K562 (cell line): ENCODE measurements around the gene VWA3A. TPM values are rescaled to one million over a fixed set of nuclear protein-coding genes. Genes with fewer than 3 reads are reported as not detected.

Source experiments
- ATAC-seq: fragments of 200-7000 bp; cut with Tn5 transposase; 3 replicates; pipeline ENCODE4 v1.9.1; 2020; ENCODE audit warnings: moderate library complexity
- BruUV-seq: library from RNA; stranded (reverse); fragments of 400-500 nt; replicated peaks from 2 replicates; lab custom pipeline; 2021; lab: Mats Ljungman, UMichigan
- CTCF ChIA-PET: fragments of 300-600 bp; formaldehyde crosslinking; extraction: SDS; loops from one replicate; lab custom pipeline; 2021; ENCODE audit warnings: low intra/inter-chr PET ratio; lab: Yijun Ruan, JAX
- POLR2A ChIA-PET: fragments of 300-600, 350-650 bp; sonication (Branson Sonifier 250); formaldehyde crosslinking; extraction: SDS; loops from one replicate; lab custom pipeline; 2021; ENCODE audit warnings: antibody characterized with exemption, inconsistent platforms; lab: Yijun Ruan, JAX
- DNase-seq, 4 experiments: peaks; one replicate each; pipeline versions ENCODE4 v3.0.0 to v3.0.0-alpha.2; 2011 to 2018; ENCODE audit warnings: low spot score in 3 of 4, mixed read lengths in 3 of 4; ENCODE audit errors: extremely low read depth in 1 of 4
- FAIRE-seq: peaks from 2 replicates; lab custom pipeline; 2011; peaks lifted over from hg19 to GRCh38; lab: Jason Lieb, UNC
- H2AFZ ChIP-seq: 2 replicates; pipeline ENCODE4 v1.6.0; 2011; ENCODE audit warnings: low read depth, low read length, control low read depth, inconsistent platforms
- H3K27ac ChIP-seq: fragments of 200-600 bp; 3 replicates; pipeline ENCODE4 v1.8.0; 2011; ENCODE audit warnings: low read depth, mild to moderate bottlenecking, control low read depth, inconsistent platforms, low read length, moderate library complexity, mixed read lengths; ENCODE audit errors: extremely low read depth
- H3K27me3 ChIP-seq, 2 experiments: fragments of 300-600 bp in 1 of 2; 2 replicates in 1 of 2; 3 replicates in 1 of 2; pipeline versions ENCODE4 v1.6.0 to v1.8.0; 2011; ENCODE audit warnings: inconsistent platforms in 2 of 2, low read length in 2 of 2, mild to moderate bottlenecking in 1 of 2, mixed read lengths in 1 of 2, moderate library complexity in 1 of 2; ENCODE audit not compliant: control insufficient read depth in 2 of 2, insufficient read depth in 2 of 2
- H3K36me3 ChIP-seq: fragments of 300-600 bp; 3 replicates; pipeline ENCODE4 v1.8.0; 2011; ENCODE audit warnings: mild to moderate bottlenecking, low read length, inconsistent platforms; ENCODE audit not compliant: control insufficient read depth, insufficient read depth
- H3K4me1 ChIP-seq, 2 experiments: fragments of 200-600 bp in 1 of 2; replicated peaks in 1 of 2; 2 replicates in 1 of 2; 3 replicates in 1 of 2; pipeline versions ENCODE4 v1.5.1 to v1.8.0; 2011; ENCODE audit warnings: inconsistent platforms in 2 of 2, low read length in 2 of 2, mild to moderate bottlenecking in 1 of 2, mixed read lengths in 1 of 2, moderate library complexity in 1 of 2; ENCODE audit not compliant: control insufficient read depth in 2 of 2, insufficient read depth in 2 of 2
- H3K4me2 ChIP-seq: 2 replicates; pipeline ENCODE4 v1.6.1; 2011; ENCODE audit warnings: low read length, control low read depth, inconsistent platforms, mixed read lengths; ENCODE audit not compliant: insufficient read depth
- H3K4me3 ChIP-seq: fragments of 200-600 bp; sonication (generic), shearing (Covaris generic); 2 replicates; pipeline ENCODE4 v1.5.1; 2016; ENCODE audit warnings: control low read depth, inconsistent platforms
- H3K79me2 ChIP-seq: fragments of 200-600 bp; 3 replicates; pipeline ENCODE4 v1.8.0; 2011; ENCODE audit warnings: low read length, inconsistent platforms; ENCODE audit not compliant: control insufficient read depth, insufficient read depth
- H3K9ac ChIP-seq, 2 experiments: 2 replicates each; pipeline versions ENCODE4 v1.6.0 to v1.6.1; 2011; ENCODE audit warnings: low read depth in 2 of 2, low read length in 2 of 2, control low read depth in 1 of 2, inconsistent platforms in 1 of 2, mild to moderate bottlenecking in 1 of 2, mixed read lengths in 1 of 2; ENCODE audit not compliant: insufficient read depth in 1 of 2
- H3K9me1 ChIP-seq: one replicate; pipeline ENCODE4 v1.6.0; 2011; ENCODE audit warnings: inconsistent platforms, mild to moderate bottlenecking, low read length, moderate library complexity; ENCODE audit not compliant: control insufficient read depth, insufficient read depth
- H3K9me3 ChIP-seq: replicated peaks from 2 replicates; pipeline ENCODE4 v1.5.1; 2011; ENCODE audit warnings: low read depth, low read length, inconsistent platforms; ENCODE audit not compliant: control insufficient read depth, insufficient read depth
- H4K20me1 ChIP-seq: replicated peaks from 2 replicates; pipeline ENCODE4 v1.6.1; 2011; ENCODE audit warnings: low read length, inconsistent platforms, mixed read lengths; ENCODE audit not compliant: control insufficient read depth, insufficient read depth
- ARHGAP35 ChIP-seq: fragments of 450-650 bp; IDR thresholded peaks from 2 replicates; pipeline ENCODE4 v1.6.1; 2018; ENCODE audit not compliant: partially characterized antibody
- ARID1B ChIP-seq: fragments of 450-650 bp; IDR thresholded peaks from 2 replicates; pipeline ENCODE4 v1.6.1; 2016; ENCODE audit warnings: antibody characterized with exemption, mild to moderate bottlenecking, inconsistent platforms
- ARID2 ChIP-seq: fragments of 450-650 bp; IDR thresholded peaks from 2 replicates; pipeline ENCODE4 v1.6.1; 2017; ENCODE audit warnings: antibody characterized with exemption, mild to moderate bottlenecking
- BRD9 ChIP-seq: fragments of 450-650 bp; IDR thresholded peaks from 2 replicates; pipeline ENCODE4 v1.6.1; 2018; ENCODE audit warnings: low read depth; ENCODE audit not compliant: partially characterized antibody
- CREM ChIP-seq: IDR thresholded peaks from 2 replicates; pipeline ENCODE4 v1.6.1; 2014; ENCODE audit warnings: antibody characterized with exemption, low read depth
- DEAF1 ChIP-seq: fragments of 450-650 bp; formaldehyde crosslinking; IDR thresholded peaks from 2 replicates; pipeline ENCODE4 v1.4.0; 2020; ENCODE audit warnings: mild to moderate bottlenecking, moderate library complexity
- EHMT2 ChIP-seq: fragments of 450-650 bp; IDR thresholded peaks from 2 replicates; pipeline ENCODE4 v1.6.1; 2018; ENCODE audit warnings: antibody characterized with exemption
- FOXK2 ChIP-seq, 2 experiments: fragments of 450-650 bp; IDR thresholded peaks in 1 of 2; conservative IDR thresholded peaks in 1 of 2; 2 replicates each; pipeline ENCODE4 v1.6.1; 2016; ENCODE audit warnings: low read depth in 2 of 2, mild to moderate bottlenecking in 1 of 2
- FOXP1 ChIP-seq: sonication (generic); formaldehyde crosslinking; IDR thresholded peaks from 2 replicates; pipeline ENCODE4 v1.8.0; 2022; ENCODE audit warnings: mild to moderate bottlenecking, missing genetic modification reagents
- KLF1 ChIP-seq: fragments of 450-650 bp; IDR thresholded peaks from 2 replicates; pipeline ENCODE4 v1.6.1; 2016; ENCODE audit warnings: missing genetic modification characterization, missing compliant biosample characterization
- KLF16 ChIP-seq: IDR thresholded peaks from 2 replicates; pipeline ENCODE4 v1.6.1; 2016; ENCODE audit warnings: antibody characterized with exemption
- MED1 ChIP-seq: sonication (generic); formaldehyde crosslinking; IDR thresholded peaks from 2 replicates; pipeline ENCODE4 v1.8.1; 2023; ENCODE audit warnings: missing genetic modification reagents, borderline replicate concordance
- PHB2 ChIP-seq: fragments of 450-650 bp; IDR thresholded peaks from 2 replicates; pipeline ENCODE4 v1.6.1; 2017; ENCODE audit warnings: low read depth
- POLR2AphosphoS2 ChIP-seq: IDR thresholded peaks from 2 replicates; pipeline ENCODE4 v1.6.1; 2012; ENCODE audit warnings: low read length, improper control_type of control experiment
- RB1 ChIP-seq: fragments of 450-650 bp; IDR thresholded peaks from 2 replicates; pipeline ENCODE4 v1.6.1; 2017; ENCODE audit warnings: low read depth, mild to moderate bottlenecking
- RBM17 ChIP-seq: fragments of 200-400 bp; formaldehyde crosslinking; IDR thresholded peaks from 2 replicates; pipeline ENCODE4 v1.6.1; 2017; ENCODE audit warnings: low read depth, mild to moderate bottlenecking, low read length, borderline replicate concordance
- SMC3 ChIP-seq: conservative IDR thresholded peaks from 2 replicates; pipeline ENCODE4 v1.6.1; 2011; ENCODE audit warnings: low read depth, low read length, improper control_type of control experiment; ENCODE audit not compliant: insufficient read depth
- SNIP1 ChIP-seq: fragments of 450-650 bp; IDR thresholded peaks from 2 replicates; pipeline ENCODE4 v1.7.1; 2017; ENCODE audit warnings: low read depth, mild to moderate bottlenecking
- STAG1 ChIP-seq: sonication (generic); formaldehyde crosslinking; IDR thresholded peaks from 2 replicates; pipeline ENCODE4 v1.5.0; 2020; ENCODE audit warnings: missing genetic modification reagents, borderline replicate concordance
- ZFP36 ChIP-seq: fragments of 150-350 bp; IDR thresholded peaks from 2 replicates; pipeline ENCODE4 v1.6.1; 2018; ENCODE audit warnings: low read length, low read depth; ENCODE audit not compliant: partially characterized antibody
- ZNF644 ChIP-seq: fragments of 200-800 bp; sonication (Bioruptor generic); IDR thresholded peaks from 2 replicates; pipeline ENCODE4 v1.6.1; 2016; ENCODE audit warnings: low read depth, missing genetic modification characterization, missing compliant biosample characterization
- ZNF785 ChIP-seq: fragments of 250-450 bp; sonication (Bioruptor Pico); IDR thresholded peaks from 2 replicates; pipeline ENCODE4 v1.4.0; 2020; ENCODE audit warnings: mild to moderate bottlenecking
- WGBS: fragments of 100-300 bp; shearing (Covaris generic); methylation state at CpG from one replicate; pipeline ENCODE4 v1.1.6; 2016; ENCODE audit warnings: low coverage, mixed read lengths; ENCODE audit not compliant: insufficient coverage; ENCODE audit errors: missing lambda C conversion rate; 5-methylcytosine and 5-hydroxymethylcytosine counted together
- in situ Hi-C: fragments of 300-500 bp; cut with MboI; formaldehyde crosslinking; loops from 4 replicates; pipeline ENCODE4 v1.15.0; 2018; ENCODE audit warnings: inconsistent platforms, mixed read lengths
- intact Hi-C: fragments of 100-400 bp; cut with micrococcal nuclease; formaldehyde crosslinking; loops from 2 replicates; pipeline ENCODE4 v1.14.2; 2022
- polyA plus RNA-seq, 8 experiments: library from polyadenylated mRNA; depleted of rRNA in 4 of 8; stranded (reverse) in 5 of 8; unstranded in 3 of 8; fragments of >200 nt; fragmentation: Nextera tagmentation in 2 of 8; fragmentation: Illumina TruSeq in 1 of 8; extraction: Ambion mirVana in 2 of 8; extraction: Trizol in 1 of 8; gene quantifications; 2 replicates each; pipeline versions ENCODE4 v1.2.1 to v1.2.3, GENCODE V29; 2011 to 2014; ENCODE audit warnings: inconsistent platforms in 1 of 8, missing spikeins in 1 of 8
- total RNA-seq, 7 experiments: library from RNA; depleted of rRNA in 6 of 7; stranded (reverse); fragments of >200 nt in 6 of 7; fragmentation: Illumina TruSeq in 2 of 7; extraction: Trizol in 2 of 7; gene quantifications; 2 replicates each; pipeline versions ENCODE4 v1.2.1 to v1.2.3, GENCODE V29; 2011 to 2021; ENCODE audit warnings: low replicate concordance in 1 of 7

Gene VWA3A
- total and polyA plus RNA-seq, 9 of the 15 experiments (the other 6 are each of a cell fraction or from before 2014, with no cell fraction given) = not detected

GRCh38 chr16:22188595-22189442 lies 96.5 kb downstream of the VWA3A start:
- no peak overlapping the region for H3K4me3 ChIP-seq
- peaks cover 15 to 22% of the 10 kb centered on the region in 2 experiments; a peak in 4 of 5 replicates for H3K4me1 ChIP-seq
- no TSS peak for BruUV-seq
- H4K20me1 ChIP-seq = no peaks in the 10 kb centered on the region; the same call in 1 of the 2 replicates
- ATAC-seq = no peak
- H3K9ac ChIP-seq = no peak overlapping the region
- peak; percentile 94 for FAIRE-seq
- H3K9me1 ChIP-seq = no peaks in the 10 kb centered on the region
- ChIA-PET POLR2A (interaction anchor here (0.5 to 1.3 kb wide), 8 partner anchors 9 to 1567 kb away, joined by 3 to 4 read pairs (median 3); no protein-coding TSS in a partner anchor), CTCF (interaction anchor here (0.7 to 1.6 kb wide), 4 partner anchors 188 to 1029 kb away, joined by 3 to 10 read pairs (median 3); partner anchors contain the start of gene PDZD9)
- intact Hi-C loops (loop anchor here (5.0 kb wide), 2 partner anchors 92 to 237 kb away; partner anchors contain the start of gene UQCRC2), in situ Hi-C loops (loop anchor here (10.0 kb wide), 1 partner anchor 604 kb away; no protein-coding TSS in a partner anchor)
- WGBS = 18% methylated on average over 8 of the region's 8 CpGs
- DNase-seq = peak; percentile 51 to 82 (median 58)
- H3K9me3 ChIP-seq = no peaks in the 10 kb centered on the region
- 0 out of 2 replicates have a peak overlapping the region, but pooled peaks have one; percentile 85 for H3K4me2 ChIP-seq
- H3K27ac ChIP-seq = no peak overlapping the region
- no peaks in the 10 kb centered on the region; the same call in 2 of the 3 replicates for H3K36me3 ChIP-seq
- peak overlapping the region; percentile 41; the same call in 1 of the 2 replicates for H2AFZ ChIP-seq
- no peaks in the 10 kb centered on the region; the same call in 2 of the 3 replicates for H3K79me2 ChIP-seq
- H3K27me3 ChIP-seq = peaks cover 10 to 17% of the 10 kb centered on the region in 2 experiments; a peak in 4 of 5 replicates
- TF ChIP-seq ZFP36 (peak; percentile 46), MED1 (CRISPR knock-in tag) (no peak), ZNF644 (tag) (no peak), ARHGAP35 (no peak), RBM17 (no peak), SNIP1 (no peak), POLR2AphosphoS2 (no peak), CREM (peak; percentile 26; the same call in 1 of the 2 replicates), ARID2 (no peak), BRD9 (no peak), KLF1 (no peak), KLF16 (peak; percentile 47; the same call in 1 of the 2 replicates), STAG1 (peak; percentile 79; the same call in 1 of the 2 replicates), ZNF785 (no peak), ARID1B (no peak), FOXP1 (CRISPR knock-in tag) (no peak), SMC3 (peak; percentile 65), EHMT2 (no peak), PHB2 (no peak), FOXK2 (conservative IDR thresholded peaks at IDR 0.05 in 1 of 2, IDR thresholded peaks at IDR 0.05 in 1 of 2; ENCODE audit: low read depth in 2 of 2) (no peak), DEAF1 (CRISPR knock-in tag) (peak; percentile 87), RB1 (0 out of 2 replicates have a peak, but pooled peaks have one; percentile 20)
